Skin epidermis (tissue), 12 donors: Measurements from ENCODE around the gene SFTPA2.
"Not testable (repeated sequence)": the region's sequence is repeated elsewhere in the genome, so short reads cannot be mapped to it uniquely, and the experiment has no call there.

Source experiments
- H3K27ac ChIP-seq, 21 experiments: fragments of 200-600 bp; sonication (generic) in 11 of 21; one replicate each; pipeline ENCODE4 v1.5.0; 2020; ENCODE audit warnings: mild to moderate bottlenecking in 3 of 21, inconsistent platforms in 2 of 21, moderate library complexity in 2 of 21
- H3K4me3 ChIP-seq, 7 experiments: fragments of 200-600 bp; sonication (generic) in 2 of 7; one replicate each; pipeline ENCODE4 v1.5.0; 2020; ENCODE audit warnings: inconsistent platforms in 2 of 7, mild to moderate bottlenecking in 2 of 7, moderate library complexity in 1 of 7

Gene SFTPA2

DNA sequence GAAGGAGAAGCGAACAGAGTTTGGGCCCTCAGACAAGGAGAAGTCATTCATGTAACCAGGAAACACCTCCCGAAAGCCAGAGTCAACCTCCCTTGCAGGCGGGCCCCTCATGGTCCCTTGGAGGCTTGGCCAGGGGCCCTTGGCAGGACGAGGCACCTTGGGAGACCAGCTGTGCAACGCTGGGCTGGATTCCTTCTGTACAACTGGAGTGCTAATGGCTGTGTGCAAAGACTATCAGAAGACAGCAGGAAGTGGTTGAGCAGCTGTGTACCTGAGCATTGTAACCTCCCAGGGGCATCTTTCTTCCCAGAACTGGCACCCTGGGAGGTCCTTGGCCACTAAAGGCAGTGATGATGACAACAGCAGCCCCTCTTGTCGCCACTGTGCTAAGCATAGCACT lies 38.5 kb downstream of the SFTPA2 start:
- H3K27ac ChIP-seq, H3K4me3 ChIP-seq: not testable (repeated sequence)

DNA sequence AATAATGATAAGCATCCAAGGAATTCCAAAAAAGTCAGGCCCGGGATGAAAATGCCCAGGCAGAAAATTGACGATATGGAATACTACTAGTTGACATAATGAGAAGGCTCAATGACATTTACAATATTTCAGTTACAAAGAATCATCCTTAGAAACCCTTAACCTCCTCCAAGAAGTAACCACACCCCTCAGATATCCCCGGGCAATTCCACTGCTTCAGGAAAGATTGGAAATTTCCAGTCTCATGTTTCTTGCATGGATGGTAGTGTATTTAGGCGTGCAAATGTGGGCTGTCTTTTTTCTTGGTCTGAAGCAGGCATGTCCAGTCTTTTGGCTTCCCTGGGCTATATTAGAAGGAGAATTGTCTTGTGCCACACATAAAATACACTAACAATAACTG lies 42.6 kb downstream of the SFTPA2 start:
- H3K4me3 ChIP-seq, H3K27ac ChIP-seq: not testable (repeated sequence)

DNA sequence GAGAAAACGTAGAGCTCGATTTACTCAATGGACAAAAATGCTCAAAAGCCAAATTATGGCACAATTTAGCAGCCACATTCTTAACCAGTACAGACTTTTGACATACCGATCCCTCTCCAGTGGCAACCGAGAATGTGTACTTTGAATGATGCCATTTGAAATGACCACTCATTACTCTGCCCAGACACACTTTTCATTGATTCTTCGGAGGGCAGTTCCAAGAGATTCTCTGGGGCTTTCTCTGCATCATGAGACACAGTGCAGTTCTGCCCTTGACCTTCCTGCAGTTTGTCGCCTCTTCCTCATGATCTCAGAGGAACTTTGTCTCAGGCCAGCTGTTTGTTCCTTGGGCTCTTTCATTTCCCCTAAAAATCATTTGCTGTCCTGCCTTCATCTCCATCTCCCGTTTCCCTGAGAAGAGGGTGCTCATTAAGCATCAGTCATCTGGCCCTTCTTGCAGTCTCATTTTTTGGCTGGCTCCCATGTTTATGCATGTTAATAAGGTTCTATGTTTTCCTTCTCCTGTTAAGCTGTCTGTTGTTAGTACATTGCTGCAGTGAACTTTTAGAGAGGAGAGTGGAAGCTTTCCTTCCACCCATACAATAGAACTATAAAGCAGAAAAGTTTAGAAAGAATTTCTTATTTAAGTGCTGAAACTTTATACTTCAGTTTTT lies 43.5 kb downstream of the SFTPA2 start:
- not testable (repeated sequence) for H3K27ac ChIP-seq, H3K4me3 ChIP-seq

DNA sequence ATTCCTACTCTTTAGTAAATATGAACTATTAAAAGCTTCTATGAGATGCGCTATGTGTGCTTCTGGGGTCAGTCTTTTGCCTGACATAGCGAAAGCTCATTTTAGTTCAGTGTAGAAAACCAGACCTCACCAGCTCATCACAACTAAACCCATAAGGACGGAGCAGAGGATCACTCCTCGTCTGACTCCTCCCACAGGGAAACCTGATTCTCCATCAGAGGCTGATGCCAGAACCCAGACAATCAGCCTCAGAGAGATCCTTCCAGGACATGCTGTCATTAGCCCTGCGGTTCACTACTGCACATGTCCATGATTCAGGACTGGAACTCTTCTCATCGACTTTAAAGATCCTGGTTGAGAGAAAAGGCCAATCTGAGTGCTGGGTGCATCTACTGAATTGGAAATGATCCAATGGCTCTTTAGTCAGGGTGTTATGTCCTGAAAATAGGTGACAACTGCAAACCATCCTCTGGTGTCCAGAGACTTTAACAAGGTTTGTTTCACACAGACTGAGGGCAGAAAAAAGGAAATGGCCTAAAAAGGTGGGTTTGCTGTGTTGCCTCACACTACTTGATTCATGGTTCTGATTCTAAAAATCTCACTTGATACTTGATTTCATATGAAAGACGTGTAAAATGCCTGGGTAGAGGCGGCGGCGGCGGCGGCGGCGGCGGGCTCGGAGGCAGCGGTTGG lies 48.2 kb downstream of the SFTPA2 start, which contains the start of gene EIF5AL1:
Gene EIF5AL1 (plus strand): TSS at position 643 of the 693 bp plus-strand sequence. CDS start 117 bp downstream, outside the sequence.
- not testable (repeated sequence) for H3K27ac ChIP-seq, H3K4me3 ChIP-seq

DNA sequence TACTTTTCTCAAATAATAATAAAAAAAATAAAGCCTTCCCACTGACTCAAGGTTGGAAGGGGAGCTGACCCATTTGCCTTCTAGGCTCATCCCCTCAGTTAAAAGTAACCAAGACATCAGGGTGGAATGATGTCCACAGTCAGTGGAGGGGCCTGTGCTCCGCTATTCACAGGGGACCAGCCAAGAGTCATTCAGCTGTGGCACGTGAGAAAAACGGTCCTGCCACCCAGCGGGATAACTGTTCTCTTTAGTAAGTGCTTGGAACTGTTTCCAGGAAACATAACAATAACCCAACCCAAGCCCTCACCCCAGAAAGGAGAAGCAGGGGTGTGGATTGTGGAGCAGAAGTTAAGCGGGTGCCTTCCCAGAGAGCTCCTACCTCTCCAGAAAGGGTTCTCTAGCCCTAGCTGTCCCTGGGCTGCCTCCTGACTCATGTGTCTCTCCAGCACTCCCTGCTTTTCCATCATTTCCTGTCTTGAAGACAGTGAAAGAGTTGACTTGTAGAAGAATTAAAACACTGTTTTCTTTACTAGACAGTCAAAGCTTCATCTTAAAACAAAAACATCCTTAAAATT lies 50.2 kb downstream of the SFTPA2 start:
- not testable (repeated sequence) for H3K27ac ChIP-seq, H3K4me3 ChIP-seq

DNA sequence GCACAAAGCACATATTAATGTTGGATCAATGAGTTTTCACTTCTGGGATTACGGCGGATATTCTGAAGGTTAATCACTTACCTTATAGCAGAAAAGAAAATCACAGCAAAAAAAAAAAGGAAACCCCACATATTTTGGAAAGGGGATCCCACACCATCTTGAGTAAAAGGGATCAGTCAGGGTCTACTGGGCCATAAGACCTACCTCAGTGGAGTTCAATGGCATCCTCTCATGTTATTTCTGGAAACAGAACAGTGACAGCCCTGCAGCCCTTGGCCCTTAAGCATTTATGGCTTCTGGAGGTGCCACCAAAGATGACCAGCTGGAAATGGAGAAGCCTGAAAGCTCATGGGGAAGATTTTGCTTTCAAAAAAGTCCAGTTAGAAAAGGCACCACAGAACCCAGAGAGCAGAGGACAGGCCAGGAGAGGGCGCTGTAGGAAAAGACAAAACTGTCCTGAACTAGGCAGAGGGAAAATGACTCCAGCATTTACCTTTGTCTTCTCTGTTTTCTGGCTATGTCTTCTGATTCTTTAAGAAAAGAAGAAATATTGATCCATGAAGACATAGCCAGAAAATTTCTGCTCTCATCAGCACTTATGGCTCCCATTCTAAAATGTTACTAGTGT lies 50.8 kb downstream of the SFTPA2 start:
- H3K4me3 ChIP-seq, H3K27ac ChIP-seq: not testable (repeated sequence)

DNA sequence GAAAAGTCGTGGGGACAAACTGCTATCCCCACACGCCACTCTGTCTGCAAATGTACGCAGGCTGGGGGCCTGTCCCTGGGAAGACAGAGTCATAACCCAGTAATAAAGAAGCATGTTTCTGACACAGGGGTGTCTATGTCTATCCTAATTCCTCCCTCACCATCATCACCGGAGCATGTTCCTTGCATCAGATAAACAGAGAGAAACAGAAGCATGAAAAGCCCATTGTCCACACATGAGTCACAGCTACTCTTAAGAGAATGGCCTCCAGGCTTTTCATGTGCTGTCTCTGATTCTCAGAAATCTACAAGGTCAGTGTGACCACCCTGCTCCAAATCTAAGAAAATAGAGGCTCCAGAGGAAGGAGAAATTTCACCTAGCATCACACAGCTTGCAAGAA lies 52.0 kb downstream of the SFTPA2 start:
- not testable (repeated sequence) for H3K4me3 ChIP-seq, H3K27ac ChIP-seq

DNA sequence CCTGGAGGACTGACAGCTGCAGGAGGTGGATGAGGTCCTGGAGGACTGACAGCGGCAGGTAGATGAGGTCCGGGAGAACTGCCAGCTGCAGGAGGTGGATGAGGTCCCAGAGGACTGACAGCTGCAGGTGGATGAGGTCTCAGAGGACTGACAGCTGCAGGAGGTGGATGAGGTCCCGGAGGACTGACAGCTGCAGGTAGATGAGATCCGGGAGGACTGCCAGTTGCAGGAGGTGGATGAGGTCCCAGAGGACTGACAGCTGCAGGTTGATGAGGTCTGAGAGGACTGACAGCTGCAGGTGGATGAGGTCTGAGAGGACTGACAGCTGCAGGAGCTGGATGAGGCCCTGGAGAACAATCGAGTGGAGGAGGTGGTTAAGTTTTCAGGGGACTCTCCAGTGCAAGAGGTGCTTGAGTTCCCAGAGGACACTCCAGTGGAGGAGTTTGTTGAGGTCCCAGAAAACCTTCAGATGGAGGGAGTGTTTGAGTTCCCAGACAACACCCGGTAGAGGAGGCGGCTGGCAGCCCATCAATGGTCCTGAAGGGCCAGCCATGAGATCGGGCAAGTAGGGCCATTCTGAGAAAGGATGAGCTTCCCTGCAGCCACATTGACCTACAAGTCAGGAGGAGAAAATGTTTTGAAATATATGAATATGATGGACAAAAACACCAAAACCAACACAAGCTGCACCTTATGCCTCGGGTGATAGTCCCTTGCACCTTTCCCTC lies 52.6 kb downstream of the SFTPA2 start:
- H3K4me3 ChIP-seq, result no peak overlapping the region

More for the DNA sequence above, 52.6 kb downstream of the SFTPA2 start:
- no peak overlapping the region for H3K27ac ChIP-seq
